CD4-positive, alpha-beta T cell (primary cell): ENCODE results near the gene ABHD16A. TPM values are rescaled to one million over a fixed set of nuclear protein-coding genes. Genes with fewer than 3 reads are reported as not detected.

Experiments used
- ATAC-seq: fragments of 200-7000 bp; cut with Tn5 transposase; one replicate; pipeline ENCODE4 v1.10.0; 2022; ENCODE audit warnings: mild to moderate bottlenecking; ENCODE audit not compliant: poor library complexity
- CTCF ChIA-PET: fragments of 350-600 bp; sonication (Branson Sonifier 250); formaldehyde crosslinking; loops from one replicate; lab custom pipeline; 2021; ENCODE audit warnings: antibody characterized with exemption, inconsistent platforms; lab: Charles Lee
- POLR2A ChIA-PET: fragments of 350-600 bp; sonication (Branson Sonifier 250); formaldehyde crosslinking; loops from one replicate; lab custom pipeline; 2021; ENCODE audit warnings: antibody characterized with exemption, inconsistent platforms; lab: Charles Lee
- DNase-seq, 14 experiments: peaks; one replicate each; pipeline ENCODE4 v3.0.0-alpha.2; 2013 to 2020; ENCODE audit warnings: mixed read lengths in 2 of 14
- H3K27ac ChIP-seq, 2 donors: one replicate each; pipeline versions ENCODE4 v1.5.1 to v1.7.0; 2013; ENCODE audit warnings: low read length in 2 of 2, low read depth in 1 of 2, mild to moderate bottlenecking in 1 of 2
- H3K27me3 ChIP-seq, 2 experiments: 1 replicate in 1 of 2; 2 replicates in 1 of 2; pipeline versions ENCODE4 v1.6.1 to v1.7.0; 2013; ENCODE audit warnings: low read length in 2 of 2, control low read depth in 1 of 2, mild to moderate bottlenecking in 1 of 2, moderate library complexity in 1 of 2; ENCODE audit not compliant: insufficient read depth in 2 of 2, control insufficient read depth in 1 of 2
- H3K36me3 ChIP-seq: one replicate; pipeline ENCODE4 v1.6.1; 2013; ENCODE audit warnings: low read length, control low read depth; ENCODE audit not compliant: insufficient read depth
- H3K4me1 ChIP-seq: one replicate; pipeline ENCODE4 v1.6.1; 2013; ENCODE audit warnings: low read length, control low read depth; ENCODE audit not compliant: insufficient read depth
- H3K4me3 ChIP-seq: one replicate; pipeline ENCODE4 v1.5.1; 2013; ENCODE audit warnings: mild to moderate bottlenecking, low read length, moderate library complexity
- H3K9me3 ChIP-seq, 2 experiments: 1 replicate in 1 of 2; 2 replicates in 1 of 2; pipeline versions ENCODE4 v1.6.1 to v1.7.0; 2013; ENCODE audit warnings: low read length in 2 of 2, mild to moderate bottlenecking in 2 of 2, control low read depth in 1 of 2, moderate library complexity in 1 of 2; ENCODE audit not compliant: control insufficient read depth in 1 of 2, insufficient read depth in 1 of 2
- H3K27ac Mint-ChIP-seq: one replicate; pipeline ENCODE4 v1.8.0; 2020; ENCODE audit warnings: mixed read lengths
- H3K27me3 Mint-ChIP-seq: one replicate; pipeline ENCODE4 v1.8.0; 2021; ENCODE audit warnings: mixed read lengths
- H3K36me3 Mint-ChIP-seq: one replicate; pipeline ENCODE4 v1.8.0; 2021; ENCODE audit warnings: low read depth, mixed read lengths
- H3K4me1 Mint-ChIP-seq: one replicate; pipeline ENCODE4 v1.8.0; 2021; ENCODE audit warnings: low read depth, mixed read lengths
- H3K4me3 Mint-ChIP-seq: one replicate; pipeline ENCODE4 v1.8.0; 2020; ENCODE audit warnings: mild to moderate bottlenecking, mixed read lengths
- H3K9me3 Mint-ChIP-seq: one replicate; pipeline ENCODE4 v1.8.0; 2020; ENCODE audit warnings: mixed read lengths
- intact Hi-C, 2 experiments: fragments of 100-400 bp; cut with DNase I in 1 of 2; cut with micrococcal nuclease in 1 of 2; formaldehyde crosslinking; loops; one replicate each; pipeline versions ENCODE4 v1.15.1 to v1.9.0; 2023 to 2025; cut with DNase I, micrococcal nuclease
- total RNA-seq, 174 experiments: library from RNA in 2 of 174; stranded (reverse) in 2 of 174; gene quantifications; one replicate each; pipeline ENCODE4 v1.2.3 and lab custom pipeline; 2021 to 2026
- TF ChIP-seq, protein P1 (sequence below): fragments of 200-600 bp; IDR thresholded peaks from one replicate; pipeline ENCODE4 v1.8.0; 2022; ENCODE audit warnings: antibody characterized with exemption, mild to moderate bottlenecking

Gene ABHD16A
- total RNA-seq, 2 experiments from 2014 or later: 52.3 to 59.3 TPM

DNA sequence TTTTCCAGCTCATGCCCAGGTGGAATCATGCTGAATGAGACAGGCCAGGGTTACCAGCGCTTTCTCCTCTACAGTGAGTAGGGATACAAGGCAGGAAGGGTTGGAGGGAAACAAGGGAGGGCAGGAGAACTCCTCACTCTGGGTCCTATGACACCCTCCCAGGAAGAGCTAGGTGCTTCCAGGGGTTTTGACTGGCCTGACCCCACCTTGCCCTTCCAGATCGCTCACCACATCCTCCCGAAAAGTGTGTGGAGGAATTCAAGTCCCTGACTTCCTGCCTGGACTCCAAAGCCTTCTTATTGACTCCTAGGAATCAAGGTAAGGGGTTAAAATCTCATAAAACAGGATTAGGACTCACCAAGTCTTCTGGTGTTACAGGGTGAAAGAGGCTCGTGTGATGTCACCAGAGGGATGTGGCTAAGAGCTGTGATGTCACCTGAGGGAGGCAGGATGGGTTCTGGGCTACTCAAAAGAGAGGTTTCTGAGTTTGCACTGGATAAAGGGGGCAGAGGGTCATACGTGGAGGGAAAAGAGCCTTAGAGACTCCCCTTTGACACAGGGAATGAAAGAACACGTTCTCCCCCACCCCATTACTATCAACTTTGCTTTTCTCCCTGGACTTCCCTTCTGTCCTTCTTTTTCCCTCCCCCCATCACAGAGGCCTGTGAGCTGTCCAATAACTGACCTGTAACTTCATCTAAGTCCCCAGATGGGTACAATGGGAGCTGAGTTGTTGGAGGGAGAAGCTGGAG lies 45.5 kb downstream of the ABHD16A start:
- H3K36me3 ChIP-seq: peaks cover 35% of the 10 kb centered on the region
- POLR2A ChIA-PET: interaction anchor here (0.9 to 1.9 kb wide), 2 partner anchors 158 to 205 kb away, joined by 3 to 5 read pairs; partner anchors contain the start of genes HSPA1A, HSPA1L and NEU1
- H3K27me3 ChIP-seq: no peaks in the 10 kb centered on the region
- H3K4me1 Mint-ChIP-seq: peaks cover 61% of the 10 kb centered on the region
- H3K4me1 ChIP-seq: peaks cover 54% of the 10 kb centered on the region
- peak overlapping the region; percentile 95 for H3K4me3 Mint-ChIP-seq
- TF ChIP-seq, protein P1, sequence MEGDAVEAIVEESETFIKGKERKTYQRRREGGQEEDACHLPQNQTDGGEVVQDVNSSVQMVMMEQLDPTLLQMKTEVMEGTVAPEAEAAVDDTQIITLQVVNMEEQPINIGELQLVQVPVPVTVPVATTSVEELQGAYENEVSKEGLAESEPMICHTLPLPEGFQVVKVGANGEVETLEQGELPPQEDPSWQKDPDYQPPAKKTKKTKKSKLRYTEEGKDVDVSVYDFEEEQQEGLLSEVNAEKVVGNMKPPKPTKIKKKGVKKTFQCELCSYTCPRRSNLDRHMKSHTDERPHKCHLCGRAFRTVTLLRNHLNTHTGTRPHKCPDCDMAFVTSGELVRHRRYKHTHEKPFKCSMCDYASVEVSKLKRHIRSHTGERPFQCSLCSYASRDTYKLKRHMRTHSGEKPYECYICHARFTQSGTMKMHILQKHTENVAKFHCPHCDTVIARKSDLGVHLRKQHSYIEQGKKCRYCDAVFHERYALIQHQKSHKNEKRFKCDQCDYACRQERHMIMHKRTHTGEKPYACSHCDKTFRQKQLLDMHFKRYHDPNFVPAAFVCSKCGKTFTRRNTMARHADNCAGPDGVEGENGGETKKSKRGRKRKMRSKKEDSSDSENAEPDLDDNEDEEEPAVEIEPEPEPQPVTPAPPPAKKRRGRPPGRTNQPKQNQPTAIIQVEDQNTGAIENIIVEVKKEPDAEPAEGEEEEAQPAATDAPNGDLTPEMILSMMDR: no peak
- DNase-seq (peak in 4 of 14 experiments; percentile 24 to 58 (median 48)), ATAC-seq (no peak)
- intact Hi-C loops: no loop called here
- H3K27ac Mint-ChIP-seq: peak overlapping the region; percentile 94
- no peaks in the 10 kb centered on the region for H3K27me3 Mint-ChIP-seq
- no peaks in the 10 kb centered on the region for H3K9me3 ChIP-seq
- CTCF ChIA-PET: no interaction called here
- peaks cover 47% of the 10 kb centered on the region for H3K36me3 Mint-ChIP-seq
- H3K4me3 ChIP-seq: no peak overlapping the region
- peak overlapping the region; percentile 15 to 32 for H3K27ac ChIP-seq
- no peaks in the 10 kb centered on the region for H3K9me3 Mint-ChIP-seq

DNA sequence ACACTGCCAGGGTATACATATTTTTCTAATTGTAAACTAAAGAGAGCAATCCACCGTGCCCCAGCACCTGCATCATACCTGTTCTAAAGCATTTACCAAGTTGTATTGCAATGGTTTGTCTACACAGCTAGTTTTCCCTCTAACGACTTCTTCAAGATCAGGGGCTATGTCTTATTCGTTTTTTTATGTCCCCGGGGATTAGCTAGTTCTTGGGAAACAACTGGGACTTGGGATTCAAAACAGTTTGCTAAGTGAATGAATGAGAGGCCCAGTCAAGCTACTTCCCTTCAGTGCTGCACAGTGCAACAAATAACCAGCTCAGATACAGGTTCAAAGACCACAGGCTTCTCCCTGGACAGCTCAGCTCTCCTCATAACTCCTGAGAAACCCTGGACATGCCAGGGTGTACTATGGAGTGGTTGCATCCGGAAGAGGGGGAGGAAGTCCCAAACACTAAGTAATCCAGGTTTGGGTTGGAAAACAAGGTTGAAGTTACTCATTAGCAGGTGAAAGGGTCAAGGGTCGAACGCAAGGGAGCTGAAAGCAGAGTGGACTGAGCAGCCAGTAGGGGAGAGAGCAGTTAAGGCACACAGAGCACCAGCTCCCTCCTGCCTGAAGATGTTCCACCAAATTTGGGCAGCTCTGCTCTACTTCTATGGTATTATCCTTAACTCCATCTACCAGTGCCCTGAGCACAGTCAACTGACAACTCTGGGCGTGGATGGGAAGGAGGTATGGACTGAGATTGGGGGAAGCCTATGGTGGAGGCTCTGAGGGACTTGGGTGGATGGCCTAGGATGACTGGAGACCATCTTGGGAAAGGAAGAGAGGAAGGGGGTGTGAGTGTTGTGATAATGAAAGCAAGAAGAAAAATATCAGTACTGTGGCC lies 47.5 kb downstream of the ABHD16A start, which contains the start of gene APOM:
APOM (plus strand) TSS at position 546 of the 889 bp plus-strand sequence; CDS start at position 619, 73 bp downstream.
- peak within 1 kb of the TSS; percentile 66 for H3K4me3 Mint-ChIP-seq
- peaks cover 57% of the 10 kb centered on the region for H3K4me1 ChIP-seq
- peaks cover 72% of the 10 kb centered on the region for H3K4me1 Mint-ChIP-seq

More for the DNA sequence above, 47.5 kb downstream of the ABHD16A start, which contains the start of gene APOM:
- DNase-seq (no peak), ATAC-seq (no peak)
- no peaks in the 10 kb centered on the region for H3K9me3 Mint-ChIP-seq
- Histone ChIP-seq H3K27me3 (no peaks in the 10 kb centered on the region), H3K36me3 (peaks cover 27% of the 10 kb centered on the region), H3K9me3 (no peaks in the 10 kb centered on the region), H3K4me3 (no peak within 1 kb of the TSS), H3K27ac (no peak within 1 kb of the TSS)
- intact Hi-C loops: no loop called here
- CTCF ChIA-PET: interaction anchor here (0.6 kb wide), 1 partner anchor 174 kb away, joined by 5 read pairs; no protein-coding TSS in a partner anchor
- H3K27ac Mint-ChIP-seq: peak within 1 kb of the TSS; percentile 76
- TF ChIP-seq, protein P1: no peak
- H3K36me3 Mint-ChIP-seq: peaks cover 52% of the 10 kb centered on the region
- no peaks in the 10 kb centered on the region for H3K27me3 Mint-ChIP-seq
- POLR2A ChIA-PET: interaction anchor here (0.5 to 5.1 kb wide), 2 partner anchors 8 to 317 kb away, joined by 3 to 250 read pairs; partner anchors contain the start of genes C6orf47, CSNK2B and GPANK1
